ENCODE data around the gene MLLT10. TPM values are rescaled to one million over a fixed set of nuclear protein-coding genes. Genes with fewer than 3 reads are reported as not detected.

The MLLT10 gene
- total RNA-seq, 6 experiments from 2014 or later, result 15.8 to 49.4 (median 20.1) TPM

- Histone ChIP-seq H3K9me3 (no peaks in the 10 kb centered on the region), H3K4me1 (peaks cover 0 to 5% (median 0%) of the 10 kb centered on the region in 4 donors), H3K27me3 (no peaks in the 10 kb centered on the region), H3K36me3 (peaks cover 0 to 18% (median 1%) of the 10 kb centered on the region in 4 donors), H3K27ac (no peak overlapping the region), H3K4me3 (no peak overlapping the region)
- DNase-seq (peak; percentile 61 to 71 (median 65)), ATAC-seq (peak; percentile 96 to 98 (median 96))
- intact Hi-C loops (cut with DNase I), result no loop called here
- TF ChIP-seq POLR2A (IDR thresholded peaks at IDR 0.05) (no peak), CTCF (IDR thresholded peaks at IDR 0.05) (peak; percentile 62 to 86 (median 70))
- WGBS (ENCODE audit: insufficient coverage, low coverage, low lambda C conversion rate, missing lambda C conversion rate), result 20% methylated on average over 7 of the region's 10 CpGs
Measured at GRCh38 chr10:21732067-21732772, 198.2 kb downstream of the MLLT10 start.

- Histone ChIP-seq H3K27me3 (no peaks in the 10 kb centered on the region), H3K4me1 (peaks cover 0 to 5% (median 0%) of the 10 kb centered on the region in 4 donors), H3K36me3 (peaks cover 0 to 22% (median 1%) of the 10 kb centered on the region in 4 donors), H3K9me3 (no peaks in the 10 kb centered on the region), H3K27ac (no peak overlapping the region), H3K4me3 (no peak overlapping the region)
- DNase-seq (no peak), ATAC-seq (peak; percentile 39 to 75 (median 48))
- intact Hi-C loops (cut with DNase I), result no loop called here
- WGBS (ENCODE audit: insufficient coverage, low coverage, low lambda C conversion rate, missing lambda C conversion rate), result 74% methylated on average over 6 of the region's 6 CpGs
- no peak for TF ChIP-seq POLR2A (IDR thresholded peaks at IDR 0.05)
- TF ChIP-seq CTCF (IDR thresholded peaks at IDR 0.05), result no peak
Measured at GRCh38 chr10:21733710-21734109, 199.7 kb downstream of the MLLT10 start.

- Histone ChIP-seq H3K36me3 (peaks cover 0 to 38% (median 4%) of the 10 kb centered on the region in 4 donors), H3K4me1 (peaks cover 0 to 5% (median 0%) of the 10 kb centered on the region in 4 donors)
Measured at GRCh38 chr10:21737106-21737505, 203.1 kb downstream of the MLLT10 start.

GRCh38 chr10:21740989-21741388 lies 207.0 kb downstream of the MLLT10 start:
- H3K27ac ChIP-seq, result no peak overlapping the region
- intact Hi-C loops (cut with DNase I), result no loop called here
- no peaks in the 10 kb centered on the region for H3K9me3 ChIP-seq
- no peaks in the 10 kb centered on the region for H3K27me3 ChIP-seq
- DNase-seq, result no peak
- peaks cover 0 to 43% (median 5%) of the 10 kb centered on the region in 4 donors for H3K36me3 ChIP-seq
- no peak overlapping the region for H3K4me3 ChIP-seq
- ATAC-seq, result peak in 1 of 4 donors; percentile 26
- 39% methylated on average over 4 of the region's 4 CpGs for WGBS (ENCODE audit: insufficient coverage, low coverage, low lambda C conversion rate, missing lambda C conversion rate)
- peaks cover 0 to 6% (median 0%) of the 10 kb centered on the region in 4 donors for H3K4me1 ChIP-seq
- no peak for TF ChIP-seq POLR2A (IDR thresholded peaks at IDR 0.05)
- TF ChIP-seq CTCF (IDR thresholded peaks at IDR 0.05), result no peak

More at GRCh38 chr10:21737106-21737505, 203.1 kb downstream of the MLLT10 start:
- no peak for TF ChIP-seq POLR2A (IDR thresholded peaks at IDR 0.05)
- TF ChIP-seq CTCF (IDR thresholded peaks at IDR 0.05), result no peak
- H3K9me3 ChIP-seq, result no peaks in the 10 kb centered on the region
- no peak for ATAC-seq
- H3K27me3 ChIP-seq, result no peaks in the 10 kb centered on the region
- intact Hi-C loops (cut with DNase I), result no loop called here
- WGBS (ENCODE audit: insufficient coverage, low coverage, low lambda C conversion rate, missing lambda C conversion rate), result 74% methylated on average over 4 of the region's 4 CpGs
- no peak overlapping the region for H3K27ac ChIP-seq
- DNase-seq, result no peak
- no peak overlapping the region for H3K4me3 ChIP-seq

All from right lobe of liver (tissue), 6 donors.